ENCODE results near the gene PPP3R1.

GRCh38 chr2:68200157-68200787, 52.1 kb downstream of the PPP3R1 start:
- TF ChIP-seq POLR2A (IDR thresholded peaks at IDR 0.05), result no peak
- no peak for TF ChIP-seq CTCF (IDR thresholded peaks at IDR 0.05)

All from esophagus squamous epithelium (tissue), 4 donors.